H9 (cell line): ENCODE results near the gene MCF2L2. TPM values are rescaled to one million over a fixed set of nuclear protein-coding genes. Genes with fewer than 3 reads are reported as not detected.
A peak's percentile ranks its signal among the peaks of the same experiment; 100 is the strongest.

Source experiments
- DNase-seq: peaks from one replicate; pipeline ENCODE4 v3.0.0-alpha.2; 2017
- H2AFZ ChIP-seq: one replicate; pipeline ENCODE4 v1.6.1; 2013; ENCODE audit warnings: mild to moderate bottlenecking, low read length, control low read depth, moderate library complexity
- H2AK5ac ChIP-seq: 2 replicates; pipeline ENCODE4 v1.6.1; 2013; ENCODE audit warnings: low read length, control low read depth, mixed read lengths; ENCODE audit not compliant: insufficient read length
- H2BK120ac ChIP-seq: one replicate; pipeline ENCODE4 v1.6.1; 2013; ENCODE audit warnings: low read depth, mild to moderate bottlenecking, low read length, control low read depth, inconsistent platforms; ENCODE audit not compliant: poor library complexity, severe bottlenecking
- H2BK12ac ChIP-seq: 2 replicates; pipeline ENCODE4 v1.6.1; 2013; ENCODE audit warnings: low read length, control low read depth, mixed read lengths, low read depth; ENCODE audit not compliant: insufficient read length
- H2BK15ac ChIP-seq: 2 replicates; pipeline ENCODE4 v1.6.1; 2013; ENCODE audit warnings: low read depth, low read length, control low read depth
- H2BK20ac ChIP-seq: one replicate; pipeline ENCODE4 v1.6.1; 2013; ENCODE audit warnings: low read depth, mild to moderate bottlenecking, low read length, control low read depth, inconsistent platforms; ENCODE audit not compliant: poor library complexity, severe bottlenecking
- H2BK5ac ChIP-seq: 2 replicates; pipeline ENCODE4 v1.6.1; 2013; ENCODE audit warnings: low read length, control low read depth, mixed read lengths; ENCODE audit not compliant: insufficient read length
- H3K14ac ChIP-seq: 2 replicates; pipeline ENCODE4 v1.6.1; 2013; ENCODE audit warnings: low read length, control low read depth; ENCODE audit not compliant: insufficient read depth
- H3K18ac ChIP-seq: 2 replicates; pipeline ENCODE4 v1.6.1; 2013; ENCODE audit warnings: low read depth, mild to moderate bottlenecking, mixed read lengths, low read length, control low read depth; ENCODE audit not compliant: insufficient read length
- H3K23ac ChIP-seq: 2 replicates; pipeline ENCODE4 v1.6.1; 2013; ENCODE audit warnings: low read length, control low read depth, mixed read lengths, low read depth; ENCODE audit not compliant: insufficient read length
- H3K23me2 ChIP-seq: 2 replicates; pipeline ENCODE4 v1.6.1; 2013; ENCODE audit warnings: low read depth, mild to moderate bottlenecking, mixed read lengths, low read length, control low read depth; ENCODE audit not compliant: insufficient read length, poor library complexity, severe bottlenecking
- H3K27ac ChIP-seq: 2 replicates; pipeline ENCODE4 v1.5.1; 2013; ENCODE audit warnings: low read length, control low read depth, mixed read lengths, low read depth; ENCODE audit not compliant: insufficient read length
- H3K27me3 ChIP-seq: 2 replicates; pipeline ENCODE4 v1.6.1; 2013; ENCODE audit warnings: low read length, control low read depth, inconsistent platforms; ENCODE audit not compliant: insufficient read depth
- H3K4ac ChIP-seq: 2 replicates; pipeline ENCODE4 v1.6.1; 2013; ENCODE audit warnings: low read depth, mild to moderate bottlenecking, control low read depth, inconsistent platforms, low read length, moderate library complexity
- H3K4me1 ChIP-seq: 2 replicates; pipeline ENCODE4 v1.6.1; 2013; ENCODE audit warnings: low read length, control low read depth, inconsistent platforms; ENCODE audit not compliant: insufficient read depth
- H3K4me2 ChIP-seq: 2 replicates; pipeline ENCODE4 v1.6.1; 2013; ENCODE audit warnings: low read length, control low read depth, mixed read lengths; ENCODE audit not compliant: insufficient read length, insufficient read depth
- H3K56ac ChIP-seq: 2 replicates; pipeline ENCODE4 v1.6.1; 2013; ENCODE audit warnings: low read depth, mild to moderate bottlenecking, mixed read lengths, low read length, control low read depth; ENCODE audit not compliant: insufficient read length
- H3K79me1 ChIP-seq: 2 replicates; pipeline ENCODE4 v1.6.1; 2013; ENCODE audit warnings: low read depth, mild to moderate bottlenecking, moderate library complexity, low read length, control low read depth, inconsistent platforms; ENCODE audit not compliant: insufficient read depth, poor library complexity, severe bottlenecking
- H3K79me2 ChIP-seq: 2 replicates; pipeline ENCODE4 v1.6.1; 2013; ENCODE audit warnings: low read length, control low read depth, inconsistent platforms; ENCODE audit not compliant: insufficient read depth
- H3K9ac ChIP-seq: 2 replicates; pipeline ENCODE4 v1.6.1; 2013; ENCODE audit warnings: low read length, control low read depth, mixed read lengths; ENCODE audit not compliant: insufficient read length; ENCODE audit errors: extremely low read depth
- H3K9me3 ChIP-seq: one replicate; pipeline ENCODE4 v1.6.1; 2013; ENCODE audit warnings: low read depth, low read length, inconsistent platforms; ENCODE audit not compliant: control insufficient read depth
- H3T11ph ChIP-seq: one replicate; pipeline ENCODE4 v1.6.1; 2013; ENCODE audit warnings: mild to moderate bottlenecking, low read length, control low read depth, inconsistent platforms
- H4K20me1 ChIP-seq: one replicate; pipeline ENCODE4 v1.6.1; 2013; ENCODE audit not compliant: control insufficient read depth, insufficient read length, insufficient read depth
- H4K5ac ChIP-seq: 2 replicates; pipeline ENCODE4 v1.6.1; 2013; ENCODE audit warnings: low read depth, mild to moderate bottlenecking, mixed read lengths, low read length, control low read depth; ENCODE audit not compliant: insufficient read length
- H4K8ac ChIP-seq: replicated peaks from 2 replicates; pipeline ENCODE4 v1.6.1; 2013; ENCODE audit warnings: low read length, control low read depth, mixed read lengths, low read depth; ENCODE audit not compliant: insufficient read length
- H4K91ac ChIP-seq: 2 replicates; pipeline ENCODE4 v1.6.1; 2013; ENCODE audit warnings: low read depth, mild to moderate bottlenecking, moderate library complexity, mixed read lengths, low read length, control low read depth; ENCODE audit not compliant: insufficient read length
- H3K27ac Mint-ChIP-seq, 3 experiments: 2 replicates in 2 of 3; 3 replicates in 1 of 3; pipeline ENCODE4 v1.8.0; 2020 to 2021; ENCODE audit warnings: mixed read lengths in 3 of 3, mild to moderate bottlenecking in 1 of 3, moderate library complexity in 1 of 3
- H3K27me3 Mint-ChIP-seq: 2 replicates; pipeline ENCODE4 v1.8.0; 2021; ENCODE audit warnings: low read depth, mild to moderate bottlenecking, moderate library complexity, mixed read lengths
- H3K36me3 Mint-ChIP-seq, 3 experiments: 2 replicates in 2 of 3; 3 replicates in 1 of 3; pipeline ENCODE4 v1.8.0; 2020 to 2021; ENCODE audit warnings: low read depth in 3 of 3, mixed read lengths in 3 of 3; ENCODE audit not compliant: insufficient read depth in 1 of 3
- H3K4me1 Mint-ChIP-seq, 2 experiments: 2 replicates each; pipeline ENCODE4 v1.8.0; 2020; ENCODE audit warnings: mixed read lengths in 2 of 2
- H3K4me3 Mint-ChIP-seq, 2 experiments: 2 replicates in 1 of 2; 3 replicates in 1 of 2; pipeline ENCODE4 v1.8.0; 2020 to 2021; ENCODE audit warnings: mild to moderate bottlenecking in 2 of 2, mixed read lengths in 2 of 2, moderate library complexity in 1 of 2
- H3K9me3 Mint-ChIP-seq, 2 experiments: 2 replicates in 1 of 2; 3 replicates in 1 of 2; pipeline ENCODE4 v1.8.0; 2020; ENCODE audit warnings: mild to moderate bottlenecking in 2 of 2, mixed read lengths in 2 of 2, moderate library complexity in 1 of 2
- WGBS: extraction: QIAGEN DNeasy Blood & Tissue Kit; methylation state at CpG from one replicate; pipeline ENCODE4 v1.1.7; 2013; ENCODE audit warnings: missing lambda C conversion rate, low lambda C conversion rate, mixed read lengths; ENCODE audit not compliant: insufficient read length; ENCODE audit errors: extremely low coverage; 5-methylcytosine and 5-hydroxymethylcytosine counted together
- total RNA-seq: library from RNA; stranded (reverse); gene quantifications from 2 replicates; pipeline ENCODE4 v1.2.1, GENCODE V29; 2021
- TF ChIP-seq, protein P1 (sequence below): fragments of 200-600 bp; sonication (generic); conservative IDR thresholded peaks from 3 replicates; pipeline ENCODE4 v1.8.0; 2021; ENCODE audit warnings: antibody characterized with exemption, mild to moderate bottlenecking

MCF2L2 gene
- total RNA-seq, 1 experiment from 2014 or later: 6.4 TPM

DNA sequence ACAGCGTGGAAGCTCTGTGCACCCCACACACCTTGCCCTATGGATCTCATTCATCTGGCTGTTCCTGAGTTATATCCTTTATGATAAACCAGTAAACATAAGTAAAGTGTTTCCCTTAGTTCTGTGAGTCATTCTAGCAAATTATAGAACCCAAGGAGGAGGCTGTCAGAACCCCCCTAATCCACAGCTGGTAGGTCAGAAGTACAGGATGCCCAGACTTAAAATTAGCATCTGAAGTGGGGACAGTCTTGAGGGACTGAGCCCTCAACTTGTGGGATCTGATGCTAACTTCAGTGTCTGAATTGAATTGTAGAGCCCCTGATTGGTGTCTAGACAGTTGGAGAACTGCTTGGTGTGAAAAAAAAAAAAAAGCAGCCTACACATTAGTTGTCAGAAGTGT lies 100.3 kb downstream of the MCF2L2 start:
- H3K23me2 ChIP-seq: no peaks in the 10 kb centered on the region
- H2AFZ ChIP-seq: no peak overlapping the region
- no peak overlapping the region for H3K56ac ChIP-seq
- DNase-seq: no peak
- no peak overlapping the region for H3K18ac ChIP-seq
- H2BK15ac ChIP-seq: no peak overlapping the region
- H3K4me2 ChIP-seq: no peak overlapping the region
- no peak overlapping the region for H3K4ac ChIP-seq
- TF ChIP-seq, protein P1, sequence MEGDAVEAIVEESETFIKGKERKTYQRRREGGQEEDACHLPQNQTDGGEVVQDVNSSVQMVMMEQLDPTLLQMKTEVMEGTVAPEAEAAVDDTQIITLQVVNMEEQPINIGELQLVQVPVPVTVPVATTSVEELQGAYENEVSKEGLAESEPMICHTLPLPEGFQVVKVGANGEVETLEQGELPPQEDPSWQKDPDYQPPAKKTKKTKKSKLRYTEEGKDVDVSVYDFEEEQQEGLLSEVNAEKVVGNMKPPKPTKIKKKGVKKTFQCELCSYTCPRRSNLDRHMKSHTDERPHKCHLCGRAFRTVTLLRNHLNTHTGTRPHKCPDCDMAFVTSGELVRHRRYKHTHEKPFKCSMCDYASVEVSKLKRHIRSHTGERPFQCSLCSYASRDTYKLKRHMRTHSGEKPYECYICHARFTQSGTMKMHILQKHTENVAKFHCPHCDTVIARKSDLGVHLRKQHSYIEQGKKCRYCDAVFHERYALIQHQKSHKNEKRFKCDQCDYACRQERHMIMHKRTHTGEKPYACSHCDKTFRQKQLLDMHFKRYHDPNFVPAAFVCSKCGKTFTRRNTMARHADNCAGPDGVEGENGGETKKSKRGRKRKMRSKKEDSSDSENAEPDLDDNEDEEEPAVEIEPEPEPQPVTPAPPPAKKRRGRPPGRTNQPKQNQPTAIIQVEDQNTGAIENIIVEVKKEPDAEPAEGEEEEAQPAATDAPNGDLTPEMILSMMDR: no peak
- H3K23ac ChIP-seq: no peak overlapping the region
- no peaks in the 10 kb centered on the region for H4K20me1 ChIP-seq
- H3K79me2 ChIP-seq: no peaks in the 10 kb centered on the region
- no peak overlapping the region for H2BK12ac ChIP-seq
- no peaks in the 10 kb centered on the region for H3K9me3 ChIP-seq
- H2AK5ac ChIP-seq: no peak overlapping the region
- no peak overlapping the region for H2BK20ac ChIP-seq
- Mint-ChIP-seq H3K27me3 (no peaks in the 10 kb centered on the region), H3K36me3 (no peaks in the 10 kb centered on the region), H3K9me3 (no peaks in the 10 kb centered on the region; a peak in 1 of 5 replicates), H3K27ac (peak overlapping the region in 2 of 3 experiments; percentile 2 to 23; a peak in 2 of 7 replicates), H3K4me3 (no peak overlapping the region), H3K4me1 (peaks cover 40 to 42% of the 10 kb centered on the region in 2 experiments)
- H4K91ac ChIP-seq: no peak overlapping the region
- H3K79me1 ChIP-seq: no peaks in the 10 kb centered on the region
- no peak overlapping the region for H3K14ac ChIP-seq
- H3T11ph ChIP-seq: no peak overlapping the region
- no peak overlapping the region for H4K5ac ChIP-seq
- H3K4me1 ChIP-seq: peaks cover 9% of the 10 kb centered on the region; the same call in 1 of the 2 replicates
- H3K9ac ChIP-seq: no peak overlapping the region
- no peak overlapping the region for H2BK120ac ChIP-seq
- no CpG with 5 or more reads among the region's 1 CpG for WGBS
- no peak overlapping the region for H4K8ac ChIP-seq
- no peak overlapping the region for H2BK5ac ChIP-seq
- no peaks in the 10 kb centered on the region for H3K27me3 ChIP-seq
- H3K27ac ChIP-seq: no peak overlapping the region
